ENCODE data around the gene ARID1A.
"Not testable (repeated sequence)": the region's sequence is repeated elsewhere in the genome, so short reads cannot be mapped to it uniquely, and the experiment has no call there.

ARID1A gene

DNA sequence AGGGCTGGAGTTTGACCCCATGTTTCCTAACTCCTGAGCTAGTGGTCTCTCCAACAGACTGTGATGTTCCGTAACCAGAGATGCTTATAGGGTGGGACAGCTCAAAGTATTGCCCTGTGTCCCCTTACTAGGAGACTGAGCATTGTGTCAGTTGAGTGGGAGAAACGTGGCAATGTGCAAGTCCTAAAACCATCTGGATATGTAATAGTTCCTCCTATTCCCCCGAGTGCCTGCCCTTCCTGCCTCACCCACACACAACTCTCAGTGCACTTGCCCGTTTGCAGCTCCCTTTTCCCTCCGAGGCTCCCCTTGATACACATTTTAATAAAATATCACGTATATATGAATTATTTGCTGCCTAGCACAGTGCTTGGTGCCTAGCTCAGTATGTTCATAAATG lies 95.3 kb downstream of the ARID1A start:
- no peak for TF ChIP-seq JUND (IDR thresholded peaks at IDR 0.05; ENCODE audit: low read depth)
- in situ Hi-C loops (cut with HindIII; ENCODE audit: low pct_unique_long_range_greater_than_20kb, low sequenced_read_pairs) = no loop called here
- no peak for DNase-seq (ENCODE audit: low read depth in 1 of 2, low spot score in 1 of 2)

DNA sequence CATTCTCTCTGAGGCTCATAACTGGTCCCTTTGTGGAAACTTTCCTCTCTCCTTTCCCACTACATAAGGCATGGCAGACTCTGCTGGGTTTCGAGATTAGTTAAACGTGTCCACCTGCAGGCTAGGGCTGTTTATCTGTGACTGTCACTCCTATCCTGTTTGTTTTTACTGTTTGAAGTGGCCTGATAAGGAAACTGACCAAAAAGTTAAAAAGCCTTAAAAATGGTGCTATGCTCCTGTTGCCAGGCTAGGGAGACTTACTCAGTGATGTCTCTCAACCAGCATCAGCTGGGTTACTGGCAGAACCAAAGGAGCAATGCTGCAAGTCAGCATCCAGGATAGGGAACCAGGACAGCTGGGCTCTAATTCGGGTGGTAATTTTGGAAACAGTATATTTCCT lies 95.8 kb downstream of the ARID1A start:
- no peak for TF ChIP-seq JUND (IDR thresholded peaks at IDR 0.05; ENCODE audit: low read depth)
- in situ Hi-C loops (cut with HindIII; ENCODE audit: low pct_unique_long_range_greater_than_20kb, low sequenced_read_pairs) = no loop called here
- DNase-seq (ENCODE audit: low read depth in 1 of 2, low spot score in 1 of 2) = no peak

DNA sequence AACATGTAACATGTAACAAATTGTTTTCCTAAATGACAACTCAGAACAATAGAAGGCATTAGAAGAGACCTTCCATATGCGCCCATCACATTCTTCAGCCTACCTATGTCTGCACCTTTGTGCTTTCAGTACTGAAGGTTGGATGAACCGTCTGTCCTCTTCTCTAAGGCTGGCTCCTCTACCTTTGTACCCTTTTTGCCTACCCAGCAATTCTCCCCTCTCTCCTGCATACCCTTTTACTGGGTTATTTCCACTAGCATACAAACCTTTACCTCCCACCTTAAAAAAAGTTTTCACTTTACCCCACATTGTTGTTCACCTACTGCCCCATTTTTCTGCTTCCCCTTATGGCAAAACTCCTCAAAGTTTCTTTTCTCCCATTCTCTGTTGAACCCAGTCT lies 97.1 kb downstream of the ARID1A start:
- in situ Hi-C loops (cut with HindIII; ENCODE audit: low pct_unique_long_range_greater_than_20kb, low sequenced_read_pairs) = no loop called here

DNA sequence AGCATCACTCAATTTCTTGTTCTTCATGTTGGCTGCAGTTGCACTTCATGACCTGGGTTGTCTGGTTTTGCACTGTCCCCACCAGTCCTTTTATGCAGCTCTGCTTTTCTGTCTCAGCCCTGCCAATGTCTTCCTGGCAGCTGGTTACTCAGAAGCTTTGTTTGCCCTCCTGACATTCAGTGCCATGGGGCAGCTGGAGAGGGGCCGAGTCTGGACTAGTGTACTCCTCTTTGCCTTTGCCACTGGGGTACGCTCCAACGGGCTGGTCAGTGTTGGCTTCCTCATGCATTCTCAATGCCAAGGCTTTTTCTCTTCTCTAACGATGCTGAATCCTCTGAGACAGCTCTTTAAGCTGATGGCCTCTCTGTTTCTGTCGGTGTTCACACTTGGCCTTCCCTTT lies 98.6 kb downstream of the ARID1A start:
- no peak for TF ChIP-seq JUND (IDR thresholded peaks at IDR 0.05; ENCODE audit: low read depth)
- DNase-seq (ENCODE audit: low read depth in 1 of 2, low spot score in 1 of 2) = no peak
- in situ Hi-C loops (cut with HindIII; ENCODE audit: low pct_unique_long_range_greater_than_20kb, low sequenced_read_pairs) = no loop called here

More for the DNA sequence above, 97.1 kb downstream of the ARID1A start:
- no peak for TF ChIP-seq JUND (IDR thresholded peaks at IDR 0.05; ENCODE audit: low read depth)
- DNase-seq (ENCODE audit: low read depth in 1 of 2, low spot score in 1 of 2) = no peak

DNA sequence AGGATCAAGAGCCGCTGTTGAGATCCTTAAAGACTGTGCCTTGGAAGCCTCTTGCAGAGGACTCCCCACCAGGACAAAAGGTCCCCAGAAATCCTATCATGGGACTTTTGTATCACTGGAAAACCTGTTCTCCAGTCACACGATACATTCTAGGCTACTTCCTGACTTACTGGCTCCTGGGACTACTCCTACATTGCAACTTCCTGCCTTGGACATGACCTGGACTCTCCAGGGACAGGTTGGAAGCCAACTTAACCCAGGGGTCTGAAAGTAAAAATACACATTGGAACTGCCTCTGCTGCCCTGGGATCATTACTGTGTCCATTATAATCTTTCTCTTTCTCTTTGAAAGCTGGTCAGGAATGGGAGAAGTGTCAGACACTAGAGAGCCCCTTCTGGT lies 101.8 kb downstream of the ARID1A start:
- TF ChIP-seq JUND (IDR thresholded peaks at IDR 0.05; ENCODE audit: low read depth) = no peak
- in situ Hi-C loops (cut with HindIII; ENCODE audit: low pct_unique_long_range_greater_than_20kb, low sequenced_read_pairs) = no loop called here
- no peak for DNase-seq (ENCODE audit: low read depth in 1 of 2, low spot score in 1 of 2)

DNA sequence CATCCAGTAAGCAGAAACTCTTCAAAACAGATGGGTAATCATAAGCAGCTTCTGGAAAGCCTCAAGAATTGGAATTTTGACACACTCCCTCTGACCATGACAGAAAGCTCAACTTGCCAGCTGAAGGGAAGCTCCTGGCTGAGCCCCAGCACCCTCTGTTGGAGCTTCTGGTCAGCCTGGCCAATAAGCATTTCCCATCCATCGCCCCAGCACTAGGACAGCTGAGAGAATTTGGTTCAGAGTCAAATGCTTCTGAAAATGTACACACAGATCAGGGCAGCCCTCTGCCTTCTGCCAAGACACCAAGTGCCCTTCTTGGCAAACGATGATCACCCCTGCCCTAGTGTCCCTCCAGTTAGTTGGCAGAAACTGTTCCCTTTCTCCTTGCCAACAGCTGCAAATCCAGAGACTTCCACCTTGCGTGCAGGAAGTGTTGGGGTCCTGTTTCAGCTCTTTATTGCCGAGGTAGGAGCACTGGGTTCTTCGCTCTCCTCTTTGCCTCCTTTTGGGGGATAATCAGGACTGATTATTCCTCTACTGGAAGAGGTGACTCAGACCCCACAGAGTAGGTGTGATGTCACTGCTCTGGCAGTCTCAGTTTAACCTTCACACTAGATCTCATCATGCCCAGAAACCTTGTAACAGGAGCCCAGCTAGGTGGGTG lies 103.8 kb downstream of the ARID1A start:
- no peak for TF ChIP-seq JUND (IDR thresholded peaks at IDR 0.05; ENCODE audit: low read depth)
- peak in 1 of 2 experiments; percentile 17 for DNase-seq (ENCODE audit: low read depth in 1 of 2, low spot score in 1 of 2)
- in situ Hi-C loops (cut with HindIII; ENCODE audit: low pct_unique_long_range_greater_than_20kb, low sequenced_read_pairs) = no loop called here

DNA sequence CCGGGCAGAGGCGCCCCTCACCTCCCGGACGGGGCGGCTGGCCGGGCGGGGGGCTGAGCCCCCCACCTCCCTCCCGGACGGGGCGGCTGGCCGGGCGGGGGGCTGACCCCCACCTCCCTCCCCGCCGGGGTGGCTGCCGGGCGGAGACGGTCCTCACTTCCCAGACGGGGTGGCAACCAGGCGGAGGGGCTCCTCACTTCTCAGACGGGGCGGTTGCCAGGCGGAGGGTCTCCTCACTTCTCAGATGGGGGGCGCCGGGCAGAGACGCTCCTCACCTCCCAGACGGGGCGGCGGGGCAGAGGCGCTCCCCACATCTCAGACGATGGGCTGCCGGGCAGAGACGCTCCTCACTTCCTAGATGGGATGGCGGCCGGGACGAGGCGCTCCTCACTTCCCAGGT lies 108.1 kb downstream of the ARID1A start:
- in situ Hi-C loops (cut with HindIII; ENCODE audit: low pct_unique_long_range_greater_than_20kb, low sequenced_read_pairs); DNase-seq (ENCODE audit: low read depth in 1 of 2, low spot score in 1 of 2): not testable (repeated sequence)

DNA sequence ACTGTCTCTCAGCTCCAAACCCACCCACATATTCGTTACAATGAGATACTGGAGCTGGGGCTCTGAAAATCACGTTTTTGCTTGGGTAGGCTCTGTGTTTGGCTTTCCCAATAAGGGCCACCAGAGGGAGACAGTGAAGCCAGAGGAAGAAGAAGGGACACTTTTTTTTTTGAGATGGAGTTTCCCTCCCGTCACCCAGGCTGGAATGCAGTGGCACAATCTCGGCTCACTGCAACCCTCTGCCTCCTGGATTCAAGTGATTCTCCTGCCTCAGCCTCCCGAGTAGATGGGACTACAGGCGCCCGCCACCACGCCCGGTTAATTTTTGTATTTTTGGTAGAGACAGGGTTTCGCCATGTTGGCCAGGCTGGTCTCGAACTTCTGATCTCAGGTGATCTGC lies 114.3 kb downstream of the ARID1A start:
- peak in 1 of 2 experiments; percentile 76 for DNase-seq (ENCODE audit: low read depth in 1 of 2, low spot score in 1 of 2)
- in situ Hi-C loops (cut with HindIII; ENCODE audit: low pct_unique_long_range_greater_than_20kb, low sequenced_read_pairs) = not testable (repeated sequence)

DNA sequence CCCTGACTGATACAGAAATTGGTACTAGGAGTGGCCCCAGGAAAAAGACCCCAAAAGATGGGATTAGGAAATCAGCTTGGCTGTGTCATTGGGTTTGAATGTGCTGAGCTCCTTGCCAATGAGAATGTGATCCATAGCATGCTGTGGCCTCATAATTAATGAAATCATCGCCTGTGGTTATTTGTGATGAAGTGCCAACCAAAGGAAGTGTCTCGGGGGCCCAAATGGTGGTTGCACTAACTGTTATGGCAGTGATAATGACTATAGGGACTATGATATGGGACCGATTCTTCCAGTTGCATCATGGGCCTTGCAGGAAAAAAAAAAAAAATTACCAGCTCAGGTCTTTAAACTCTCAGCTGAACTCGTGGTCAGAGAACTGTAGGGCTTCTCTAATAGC lies 115.2 kb downstream of the ARID1A start:
- in situ Hi-C loops (cut with HindIII; ENCODE audit: low pct_unique_long_range_greater_than_20kb, low sequenced_read_pairs) = no loop called here
- no peak for TF ChIP-seq JUND (IDR thresholded peaks at IDR 0.05; ENCODE audit: low read depth)
- DNase-seq (ENCODE audit: low read depth in 1 of 2, low spot score in 1 of 2) = no peak

DNA sequence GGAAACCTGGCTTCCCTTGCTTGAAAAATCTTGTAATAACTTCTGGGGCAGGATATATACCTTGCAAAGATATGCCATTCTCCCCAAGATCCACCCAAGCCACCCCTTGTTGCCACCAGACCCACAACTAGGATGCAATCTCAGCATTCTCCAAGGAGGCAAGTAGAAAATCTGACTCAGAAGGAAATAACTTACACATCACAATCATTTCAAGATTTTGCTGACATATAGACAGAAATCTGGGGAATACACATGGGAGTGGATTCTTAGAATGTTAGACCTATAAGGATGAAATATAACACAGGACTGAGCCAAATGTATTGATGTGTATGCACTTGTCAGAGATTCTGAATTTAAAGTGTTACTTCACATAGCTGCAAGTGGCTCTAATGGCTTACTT lies 115.9 kb downstream of the ARID1A start:
- in situ Hi-C loops (cut with HindIII; ENCODE audit: low pct_unique_long_range_greater_than_20kb, low sequenced_read_pairs) = no loop called here
- no peak for TF ChIP-seq JUND (IDR thresholded peaks at IDR 0.05; ENCODE audit: low read depth)
- DNase-seq (ENCODE audit: low read depth in 1 of 2, low spot score in 1 of 2) = no peak

DNA sequence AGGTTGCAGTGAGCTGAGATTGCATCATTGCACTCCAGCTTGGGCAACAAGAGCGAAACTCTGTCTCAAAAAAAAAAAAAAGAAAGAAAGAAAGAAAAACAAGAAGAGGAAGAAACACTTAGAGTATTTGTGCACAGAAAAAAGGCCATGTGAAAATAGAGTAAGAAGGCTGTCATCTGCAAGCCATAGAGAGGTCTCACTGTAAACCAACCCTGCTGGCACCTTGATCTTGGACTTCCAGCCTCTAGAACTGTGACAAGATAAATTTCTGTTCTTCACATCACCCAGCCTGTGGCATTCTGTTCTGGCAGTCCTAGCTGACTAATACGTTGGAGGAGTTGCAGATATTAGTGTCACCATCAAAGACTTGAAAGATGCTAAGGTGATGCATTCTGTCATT lies 118.6 kb downstream of the ARID1A start:
- no peak for DNase-seq (ENCODE audit: low read depth in 1 of 2, low spot score in 1 of 2)
- in situ Hi-C loops (cut with HindIII; ENCODE audit: low pct_unique_long_range_greater_than_20kb, low sequenced_read_pairs) = no loop called here
- no peak for TF ChIP-seq JUND (IDR thresholded peaks at IDR 0.05; ENCODE audit: low read depth)

DNA sequence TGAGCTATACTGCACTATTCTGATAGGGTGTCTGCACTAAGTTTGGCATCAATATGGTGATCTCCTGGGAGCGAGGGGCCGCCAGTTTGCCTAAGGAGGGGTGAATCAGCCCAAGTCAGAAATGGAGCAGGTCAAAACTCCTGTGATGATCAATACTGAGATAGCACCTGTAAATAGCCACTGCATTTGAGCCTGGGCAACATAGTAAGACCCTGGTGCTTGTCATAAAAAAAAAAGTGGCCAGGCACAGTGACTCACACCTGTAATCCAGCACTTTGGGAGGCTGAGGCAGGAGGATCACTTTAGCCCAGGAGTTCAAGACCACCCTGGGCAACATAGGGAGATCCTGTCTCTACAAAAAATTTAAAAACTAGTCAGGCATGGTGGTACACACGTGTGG lies 119.1 kb downstream of the ARID1A start:
- no peak for TF ChIP-seq JUND (IDR thresholded peaks at IDR 0.05; ENCODE audit: low read depth)
- DNase-seq (ENCODE audit: low read depth in 1 of 2, low spot score in 1 of 2) = no peak
- in situ Hi-C loops (cut with HindIII; ENCODE audit: low pct_unique_long_range_greater_than_20kb, low sequenced_read_pairs) = no loop called here

DNA sequence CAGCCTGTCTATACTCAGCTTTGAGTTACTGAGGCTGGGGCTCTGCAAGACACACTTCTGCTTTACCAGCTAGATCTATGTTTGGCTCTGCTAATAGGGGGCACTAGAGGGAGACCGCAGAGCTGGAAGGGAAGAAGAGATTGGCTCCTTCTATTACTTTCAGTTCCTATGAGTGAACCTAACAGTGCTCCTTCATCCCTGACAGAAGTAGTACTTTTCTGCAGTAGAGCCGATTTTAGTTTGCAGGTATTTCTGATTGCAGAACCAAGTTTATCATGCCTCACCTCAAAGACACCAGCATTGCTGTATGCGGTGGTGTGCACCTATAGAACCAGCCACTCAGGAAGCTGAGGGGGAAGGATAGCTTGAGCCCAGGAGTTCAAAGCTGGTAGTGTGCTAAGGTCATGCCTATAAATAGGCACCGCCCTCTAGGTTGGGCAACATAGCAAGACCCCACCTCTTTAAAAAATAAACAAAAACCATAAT lies 125.0 kb downstream of the ARID1A start:
- TF ChIP-seq JUND (IDR thresholded peaks at IDR 0.05; ENCODE audit: low read depth) = no peak
- in situ Hi-C loops (cut with HindIII; ENCODE audit: low pct_unique_long_range_greater_than_20kb, low sequenced_read_pairs) = no loop called here
- DNase-seq (ENCODE audit: low read depth in 1 of 2, low spot score in 1 of 2) = no peak

DNA sequence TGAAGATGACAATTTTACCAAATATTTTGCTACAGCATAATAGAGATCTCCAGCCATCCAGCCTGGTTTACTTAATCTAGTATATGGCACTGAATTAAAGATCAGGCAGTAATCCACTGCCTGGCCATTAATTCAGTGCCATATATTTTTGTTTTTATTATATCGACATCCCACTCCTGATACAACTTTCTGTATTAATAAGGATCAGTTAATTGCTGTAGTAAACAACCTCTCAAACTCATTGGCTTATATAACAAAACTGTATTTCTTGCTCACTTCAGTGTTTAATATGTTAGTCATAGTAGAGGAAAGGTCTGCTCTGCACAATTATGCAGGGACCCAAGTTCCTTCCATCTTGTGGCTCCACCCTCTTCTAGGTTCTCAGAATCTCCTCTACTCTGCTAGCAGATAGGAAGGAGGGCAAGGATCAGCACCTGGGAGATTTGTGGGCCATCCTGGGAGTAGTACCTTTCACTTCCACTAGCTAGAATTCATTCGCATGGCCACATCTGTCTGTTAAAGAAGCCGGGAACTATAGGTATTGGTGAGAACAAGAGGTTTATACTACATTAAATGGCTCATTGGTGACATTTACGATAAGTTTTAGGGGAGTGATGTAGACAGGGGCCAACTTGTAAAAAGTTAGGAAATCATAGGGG lies 127.1 kb downstream of the ARID1A start:
- TF ChIP-seq JUND (IDR thresholded peaks at IDR 0.05; ENCODE audit: low read depth) = no peak
- in situ Hi-C loops (cut with HindIII; ENCODE audit: low pct_unique_long_range_greater_than_20kb, low sequenced_read_pairs) = no loop called here
- DNase-seq (ENCODE audit: low read depth in 1 of 2, low spot score in 1 of 2) = no peak

Measured in T47D (cell line).